ENCODE data around the gene ADAMTSL1.

ADAMTSL1 gene

DNA sequence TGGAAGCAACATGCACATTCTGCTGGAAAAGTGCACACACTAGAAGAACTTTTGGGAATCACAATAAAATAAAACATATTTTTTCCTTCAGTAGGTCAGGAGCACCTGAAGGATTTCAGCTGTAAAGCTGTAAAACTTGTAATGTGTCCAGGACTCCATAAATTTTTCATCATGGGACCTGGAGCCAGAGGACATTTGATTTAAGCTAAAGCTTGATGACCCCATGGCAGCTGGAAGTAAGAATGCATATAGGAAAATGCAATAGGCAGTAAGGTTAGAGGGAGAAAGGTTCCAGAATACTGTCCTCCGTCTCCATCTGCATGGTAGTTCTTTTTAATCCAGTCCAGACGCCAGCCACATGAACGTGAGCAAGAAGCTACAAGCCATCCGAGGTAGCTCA is 166.0 kb downstream of the ADAMTSL1 start:
- TF ChIP-seq, protein P1, sequence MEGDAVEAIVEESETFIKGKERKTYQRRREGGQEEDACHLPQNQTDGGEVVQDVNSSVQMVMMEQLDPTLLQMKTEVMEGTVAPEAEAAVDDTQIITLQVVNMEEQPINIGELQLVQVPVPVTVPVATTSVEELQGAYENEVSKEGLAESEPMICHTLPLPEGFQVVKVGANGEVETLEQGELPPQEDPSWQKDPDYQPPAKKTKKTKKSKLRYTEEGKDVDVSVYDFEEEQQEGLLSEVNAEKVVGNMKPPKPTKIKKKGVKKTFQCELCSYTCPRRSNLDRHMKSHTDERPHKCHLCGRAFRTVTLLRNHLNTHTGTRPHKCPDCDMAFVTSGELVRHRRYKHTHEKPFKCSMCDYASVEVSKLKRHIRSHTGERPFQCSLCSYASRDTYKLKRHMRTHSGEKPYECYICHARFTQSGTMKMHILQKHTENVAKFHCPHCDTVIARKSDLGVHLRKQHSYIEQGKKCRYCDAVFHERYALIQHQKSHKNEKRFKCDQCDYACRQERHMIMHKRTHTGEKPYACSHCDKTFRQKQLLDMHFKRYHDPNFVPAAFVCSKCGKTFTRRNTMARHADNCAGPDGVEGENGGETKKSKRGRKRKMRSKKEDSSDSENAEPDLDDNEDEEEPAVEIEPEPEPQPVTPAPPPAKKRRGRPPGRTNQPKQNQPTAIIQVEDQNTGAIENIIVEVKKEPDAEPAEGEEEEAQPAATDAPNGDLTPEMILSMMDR (IDR thresholded peaks at IDR 0.05) = no peak

DNA sequence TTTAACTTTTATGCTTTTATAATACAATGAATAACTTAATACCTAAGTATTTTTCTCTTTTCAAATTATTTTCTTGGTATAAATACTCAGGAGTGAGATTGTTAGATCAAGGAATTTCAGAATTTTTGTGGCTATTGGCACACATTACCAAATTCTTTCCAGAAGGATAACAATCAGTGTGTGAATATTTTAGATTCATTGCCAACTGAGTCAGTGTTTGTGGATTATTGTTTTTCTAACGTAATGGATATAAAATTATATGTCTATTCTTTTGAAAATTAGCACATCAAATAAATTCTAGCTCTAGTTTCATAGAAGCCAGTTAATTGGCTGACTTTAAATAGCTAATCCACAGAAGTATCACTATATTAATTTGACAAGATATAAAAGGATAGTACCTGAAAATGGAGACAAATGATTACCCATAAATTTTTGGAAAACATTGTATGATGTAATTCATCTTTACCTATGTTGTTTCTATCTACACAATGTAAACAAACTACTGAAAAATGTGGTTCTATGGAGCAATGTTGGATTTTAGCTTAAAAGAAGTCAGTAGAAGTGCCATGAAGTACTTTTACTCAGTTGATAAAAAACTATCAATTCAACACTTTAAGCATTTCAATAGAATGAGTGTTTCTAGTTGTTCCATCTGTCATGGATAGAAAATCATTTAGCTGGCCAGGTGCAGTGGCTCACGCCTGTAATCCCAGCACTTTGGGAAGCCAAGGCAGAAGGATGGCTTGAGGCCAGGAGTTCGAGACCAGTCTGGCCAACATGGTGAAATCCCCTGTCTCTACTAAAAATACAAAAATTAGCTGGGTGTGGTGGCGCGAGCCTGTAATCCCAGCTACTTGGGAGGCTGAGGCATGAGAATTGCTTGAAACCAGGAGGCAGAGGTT is 185.1 kb downstream of the ADAMTSL1 start:
- TF ChIP-seq, protein P1 (IDR thresholded peaks at IDR 0.05) = no peak

DNA sequence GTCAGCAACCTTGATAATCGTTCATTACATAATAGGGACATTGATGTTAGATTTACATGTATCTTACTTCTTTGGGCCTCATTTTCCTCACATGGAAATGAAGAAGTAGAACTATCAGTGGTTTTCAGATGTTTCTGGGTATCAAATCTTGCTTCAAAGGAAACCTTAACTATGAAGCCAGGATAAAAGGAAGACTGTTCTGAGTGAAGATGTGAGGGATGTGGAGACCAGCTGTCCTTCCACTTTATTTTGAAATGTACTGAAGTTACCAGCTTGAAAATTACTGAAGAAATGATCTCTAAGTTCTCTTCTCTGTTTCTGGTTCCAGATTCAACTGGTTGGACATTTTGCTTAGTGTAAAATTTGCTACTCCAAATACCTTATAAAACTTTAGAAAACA is 186.0 kb downstream of the ADAMTSL1 start:
- TF ChIP-seq, protein P1 (IDR thresholded peaks at IDR 0.05) = no peak

DNA sequence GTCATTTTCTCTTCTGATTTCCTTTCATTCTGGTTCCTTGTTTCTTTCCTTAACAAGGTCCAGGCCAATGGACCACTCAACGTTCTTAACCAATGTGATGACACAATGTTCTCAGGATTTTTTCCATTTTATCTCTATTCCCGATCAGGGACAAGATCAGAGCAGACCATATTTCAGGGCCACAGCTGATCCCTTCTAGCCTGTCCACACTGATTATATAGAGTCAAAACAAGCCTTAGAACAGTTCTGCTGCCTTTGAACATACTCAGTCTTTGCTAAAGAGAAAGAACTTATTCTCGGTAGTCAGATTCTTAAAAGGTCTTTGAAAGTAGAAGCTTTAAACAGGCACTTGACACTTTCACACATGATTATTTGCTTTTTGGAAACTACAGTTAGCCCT is 188.4 kb downstream of the ADAMTSL1 start:
- TF ChIP-seq, protein P1 (IDR thresholded peaks at IDR 0.05) = no peak

DNA sequence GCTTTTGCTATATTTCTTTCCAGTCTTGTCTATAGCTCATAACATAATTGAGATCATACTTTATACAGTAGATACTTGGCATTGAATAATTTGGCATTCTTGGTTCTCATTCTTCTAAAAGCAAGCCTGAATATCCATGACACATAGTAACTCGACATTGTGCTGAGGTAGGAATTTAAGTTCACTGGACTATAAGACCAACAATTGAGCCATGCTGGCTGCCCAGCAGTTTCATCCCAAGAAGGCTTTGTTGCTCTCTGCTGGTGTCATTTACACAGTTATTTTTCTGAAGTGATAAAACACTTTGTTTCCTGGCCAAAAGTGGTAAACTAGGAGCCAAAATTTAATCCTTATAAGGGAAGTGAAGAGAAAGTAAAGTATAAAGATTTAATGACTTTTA is 192.0 kb downstream of the ADAMTSL1 start:
- TF ChIP-seq, protein P1 (IDR thresholded peaks at IDR 0.05) = no peak

DNA sequence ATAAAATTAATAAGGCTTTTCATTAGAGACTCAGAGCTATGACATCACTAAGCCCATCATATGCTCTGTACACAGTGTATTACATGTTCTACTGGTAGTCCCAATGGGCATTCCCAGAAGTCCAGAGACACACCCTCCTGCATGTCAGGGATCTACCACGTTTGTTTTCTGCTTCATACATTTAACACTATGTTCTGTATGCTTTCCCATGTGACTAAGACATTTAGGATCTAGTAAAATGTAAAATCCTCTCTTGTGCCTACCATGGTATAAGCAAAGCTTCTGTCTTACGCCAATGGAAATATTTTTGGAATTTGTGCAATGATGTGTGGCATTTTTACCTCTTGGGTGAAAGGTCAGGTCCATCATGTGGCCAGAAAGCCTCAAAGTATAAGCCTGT is 192.4 kb downstream of the ADAMTSL1 start:
- TF ChIP-seq, protein P1 (IDR thresholded peaks at IDR 0.05) = no peak

DNA sequence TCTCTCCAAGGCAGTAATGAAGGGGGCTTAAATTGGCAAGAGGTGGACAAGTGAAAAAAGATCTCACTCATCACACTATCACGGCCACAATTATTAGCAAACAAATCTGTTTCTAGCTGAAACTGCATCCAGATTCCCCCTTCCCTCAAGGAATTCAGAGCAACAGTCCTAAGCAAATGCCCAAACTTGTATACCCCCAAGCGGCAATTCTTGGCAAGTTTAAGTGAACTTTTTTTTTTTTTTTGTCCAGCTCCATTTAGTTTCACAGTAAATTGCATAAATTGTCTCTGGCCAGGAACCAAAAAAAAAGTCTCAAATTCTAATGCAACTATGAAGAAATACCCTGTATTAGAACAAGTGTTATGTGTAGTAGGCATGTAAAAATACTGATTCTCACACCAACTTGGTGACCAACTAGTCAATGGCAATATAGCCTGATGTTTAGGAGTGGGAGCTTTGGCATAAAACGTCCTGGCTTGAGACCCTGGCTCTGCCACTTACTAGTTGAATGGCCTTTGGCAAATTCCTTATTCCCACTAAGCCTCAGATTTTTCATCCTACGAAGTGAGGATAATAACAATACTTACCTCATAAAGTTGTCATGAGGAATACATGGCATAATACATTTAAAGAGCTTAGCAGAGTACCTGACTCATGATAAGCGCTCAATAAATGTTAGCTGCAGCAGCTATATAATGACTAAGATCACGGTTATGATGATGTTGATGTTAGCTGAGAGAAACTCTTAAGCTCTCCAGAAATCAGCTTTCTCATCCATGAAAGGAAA is 193.2 kb downstream of the ADAMTSL1 start:
- TF ChIP-seq, protein P1 (IDR thresholded peaks at IDR 0.05) = no peak

All from LNCAP (cell line).